ENCODE data around the gene FKBP10.
"Not testable (repeated sequence)": the region's sequence is repeated elsewhere in the genome, so short reads cannot be mapped to it uniquely, and the experiment has no call there.

Gene FKBP10

DNA sequence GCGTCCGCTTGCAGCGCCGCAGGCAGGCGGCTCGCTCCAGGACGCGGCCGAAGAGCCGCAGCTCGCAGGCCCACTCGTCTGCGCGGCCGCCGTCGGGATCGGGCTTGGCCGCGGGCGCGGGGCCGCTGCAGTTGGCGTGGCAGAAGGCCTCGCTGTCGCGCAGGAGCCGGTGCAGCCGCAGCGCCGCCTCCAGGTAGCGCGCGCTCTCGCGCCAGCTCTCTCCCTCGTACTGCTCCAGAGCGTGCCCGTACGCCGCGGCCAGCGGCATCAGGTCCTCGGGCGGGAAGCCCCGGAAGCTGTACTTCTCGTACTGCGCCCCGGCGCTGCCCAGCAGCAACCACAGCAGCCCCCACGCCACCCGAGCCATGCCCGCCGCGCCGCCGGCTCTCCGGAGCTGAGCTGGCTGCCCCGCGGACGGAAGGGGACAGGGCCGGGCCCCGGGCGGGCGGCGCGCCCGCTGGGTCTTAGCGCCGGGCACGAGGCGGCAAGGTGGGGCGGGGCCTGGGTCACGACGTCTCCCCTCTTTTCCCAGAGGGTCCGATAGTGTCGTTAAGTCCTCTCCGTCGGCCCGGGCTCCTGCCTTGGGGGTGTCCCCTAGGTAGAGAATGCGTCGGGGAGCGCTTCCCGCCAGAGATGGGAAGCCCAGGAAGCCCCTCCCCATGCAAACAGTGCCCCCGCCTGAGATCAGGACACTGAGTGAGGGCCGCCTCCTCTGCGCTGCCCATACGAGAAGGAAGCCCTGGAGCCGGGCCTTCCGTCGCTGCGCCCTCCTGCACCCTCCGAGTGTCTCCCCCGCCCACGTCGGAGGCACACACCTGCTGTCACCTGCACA, 1.0 kb upstream of the FKBP10 start, which contains the start of gene P3H4:
Gene P3H4 (minus strand): TSS at position 401 of the 832 bp plus-strand sequence. CDS start 34 bp downstream, at position 367.
- DNase-seq: no peak

DNA sequence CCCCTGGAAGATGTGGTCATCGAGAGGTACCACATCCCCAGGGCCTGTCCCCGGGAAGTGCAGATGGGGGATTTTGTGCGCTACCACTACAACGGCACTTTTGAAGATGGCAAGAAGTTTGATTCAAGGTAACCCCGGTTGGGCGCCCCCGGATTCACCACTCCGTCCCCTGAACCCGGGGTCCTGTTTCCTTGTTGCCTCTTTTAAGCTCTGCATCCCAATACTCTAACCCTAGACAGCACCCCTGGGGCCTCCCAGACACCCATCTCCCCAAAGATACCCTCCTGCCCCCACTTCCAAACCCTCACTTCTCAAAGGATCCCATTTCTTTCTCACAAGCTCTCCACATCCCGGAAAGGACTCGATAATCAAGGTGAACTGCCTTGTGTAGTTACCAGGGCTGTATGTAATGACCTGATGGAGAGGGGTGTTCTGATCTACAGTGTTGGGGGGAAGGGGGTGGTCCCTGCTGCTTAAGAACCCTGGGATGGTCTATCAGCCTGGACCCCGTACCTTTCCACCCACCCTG, 412 bp downstream of the FKBP10 start:
- no peak for DNase-seq

DNA sequence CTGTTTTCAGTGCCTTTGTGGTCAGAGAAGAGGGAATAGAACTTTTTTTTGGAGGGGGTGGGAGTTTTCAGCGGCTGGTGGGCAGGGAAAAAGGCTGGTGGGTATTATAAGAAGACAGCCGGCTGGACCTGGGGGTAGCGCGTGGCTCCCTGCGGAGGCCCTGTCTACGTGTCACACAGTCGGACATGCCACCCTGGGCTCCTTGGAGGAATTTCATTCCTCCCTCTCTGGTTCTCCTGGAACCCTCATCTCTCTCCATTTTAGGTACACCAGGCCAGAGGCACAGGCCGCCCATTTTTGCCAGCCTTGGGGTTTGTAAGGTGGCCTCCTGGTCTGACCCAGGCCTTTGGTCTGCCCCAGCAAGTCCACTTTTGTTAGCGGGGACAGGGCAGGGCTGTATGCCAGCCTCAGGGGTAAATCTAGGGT, 908 bp downstream of the FKBP10 start:
- DNase-seq: no peak

DNA sequence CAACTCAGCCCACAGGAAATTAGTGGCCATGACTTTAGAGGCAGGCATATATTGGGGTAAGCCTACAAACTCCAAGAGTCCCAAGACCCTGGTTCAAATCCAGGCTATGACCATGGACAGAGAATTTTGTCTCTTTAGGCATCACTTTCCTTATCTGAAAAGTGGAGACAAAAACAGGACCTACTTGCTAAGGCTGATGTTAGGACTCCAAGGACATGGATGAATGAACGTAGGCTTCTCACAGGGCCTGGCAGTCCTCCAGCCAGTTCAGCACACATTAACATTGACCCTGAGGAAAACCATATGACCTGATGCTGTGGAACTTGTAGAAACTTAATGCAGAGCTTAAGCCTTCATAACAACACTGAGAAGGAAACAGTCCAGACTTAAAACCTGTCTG, 1.4 kb downstream of the FKBP10 start:
- DNase-seq: no peak

DNA sequence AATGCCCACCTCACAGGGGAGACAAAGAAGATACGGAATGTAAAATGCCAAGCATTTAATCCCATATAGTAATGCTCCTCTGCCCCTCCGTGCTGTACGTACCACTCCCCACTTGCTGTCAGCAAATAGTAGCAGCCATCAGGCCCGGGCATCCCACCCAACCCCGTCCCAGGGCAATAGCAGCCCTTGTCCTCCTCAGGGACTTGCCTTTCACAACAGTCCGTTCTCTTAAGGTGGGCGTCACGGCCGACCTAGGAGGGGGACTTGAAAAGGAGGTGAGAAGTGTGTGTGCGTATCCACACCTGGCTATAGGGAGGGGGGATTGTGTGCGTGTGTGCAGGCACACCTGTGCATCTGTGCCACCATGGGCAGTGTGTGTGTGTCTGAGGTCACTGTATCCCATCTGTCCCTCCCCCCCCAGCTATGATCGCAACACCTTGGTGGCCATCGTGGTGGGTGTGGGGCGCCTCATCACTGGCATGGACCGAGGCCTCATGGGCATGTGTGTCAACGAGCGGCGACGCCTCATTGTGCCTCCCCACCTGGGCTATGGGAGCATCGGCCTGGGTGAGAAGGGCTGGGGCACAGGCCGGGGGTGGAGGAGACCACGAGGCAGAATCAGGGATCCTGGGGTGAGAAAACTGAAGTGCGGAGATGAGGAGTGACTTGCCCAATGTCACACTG, 4.0 kb downstream of the FKBP10 start:
- no peak for DNase-seq

DNA sequence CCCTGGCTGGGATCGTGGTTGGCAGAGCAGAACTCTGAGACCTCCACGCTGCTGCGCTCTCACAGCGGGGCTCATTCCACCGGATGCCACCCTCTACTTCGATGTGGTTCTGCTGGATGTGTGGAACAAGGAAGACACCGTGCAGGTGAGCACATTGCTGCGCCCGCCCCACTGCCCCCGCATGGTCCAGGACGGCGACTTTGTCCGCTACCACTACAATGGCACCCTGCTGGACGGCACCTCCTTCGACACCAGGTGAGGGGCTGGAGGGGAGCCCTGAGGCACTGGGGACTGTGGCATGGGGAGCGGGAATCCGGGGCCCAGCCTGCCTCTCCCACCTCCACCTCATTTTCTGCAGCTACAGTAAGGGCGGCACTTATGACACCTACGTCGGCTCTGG, 5.2 kb downstream of the FKBP10 start:
- no peak for DNase-seq

DNA sequence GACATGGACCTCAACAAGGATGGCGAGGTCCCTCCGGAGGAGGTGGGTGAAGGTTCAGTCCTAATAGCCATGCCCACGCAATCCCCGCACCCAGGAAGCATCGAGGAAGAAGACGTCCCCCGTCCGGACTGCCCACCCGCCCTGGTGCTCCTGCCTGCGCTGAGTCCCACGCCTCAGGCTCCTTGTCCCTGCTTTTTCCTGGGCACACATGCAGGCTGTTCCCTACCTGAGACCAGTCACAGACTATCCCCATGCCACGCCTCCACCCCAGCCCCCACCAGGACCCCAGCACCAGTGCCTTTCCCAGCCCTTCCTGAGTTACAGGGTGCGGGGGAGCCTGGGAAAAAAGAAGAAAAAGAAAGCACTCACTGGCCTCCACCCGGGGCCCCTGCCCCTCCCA, 9.0 kb downstream of the FKBP10 start:
- DNase-seq: no peak

DNA sequence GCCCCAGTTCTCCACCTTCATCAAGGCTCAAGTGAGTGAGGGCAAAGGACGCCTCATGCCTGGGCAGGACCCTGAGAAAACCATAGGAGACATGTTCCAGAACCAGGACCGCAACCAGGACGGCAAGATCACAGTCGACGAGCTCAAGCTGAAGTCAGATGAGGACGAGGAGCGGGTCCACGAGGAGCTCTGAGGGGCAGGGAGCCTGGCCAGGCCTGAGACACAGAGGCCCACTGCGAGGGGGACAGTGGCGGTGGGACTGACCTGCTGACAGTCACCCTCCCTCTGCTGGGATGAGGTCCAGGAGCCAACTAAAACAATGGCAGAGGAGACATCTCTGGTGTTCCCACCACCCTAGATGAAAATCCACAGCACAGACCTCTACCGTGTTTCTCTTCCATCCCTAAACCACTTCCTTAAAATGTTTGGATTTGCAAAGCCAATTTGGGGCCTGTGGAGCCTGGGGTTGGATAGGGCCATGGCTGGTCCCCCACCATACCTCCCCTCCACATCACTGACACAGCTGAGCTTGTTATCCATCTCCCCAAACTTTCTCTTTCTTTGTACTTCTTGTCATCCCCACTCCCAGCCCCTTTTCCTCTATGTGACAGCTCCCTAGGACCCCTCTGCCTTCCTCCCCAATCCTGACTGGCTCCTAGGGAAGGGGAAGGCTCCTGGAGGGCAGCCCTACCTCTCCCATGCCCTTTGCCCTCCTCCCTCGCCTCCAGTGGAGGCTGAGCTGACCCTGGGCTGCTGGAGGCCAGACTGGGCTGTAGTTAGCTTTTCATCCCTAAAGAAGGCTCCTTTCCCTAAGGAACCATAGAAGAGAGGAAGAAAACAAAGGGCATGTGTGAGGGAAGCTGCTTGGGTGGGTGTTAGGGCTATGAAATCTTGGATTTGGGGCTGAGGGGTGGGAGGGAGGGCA, 9.7 kb downstream of the FKBP10 start:
- no peak for DNase-seq

DNA sequence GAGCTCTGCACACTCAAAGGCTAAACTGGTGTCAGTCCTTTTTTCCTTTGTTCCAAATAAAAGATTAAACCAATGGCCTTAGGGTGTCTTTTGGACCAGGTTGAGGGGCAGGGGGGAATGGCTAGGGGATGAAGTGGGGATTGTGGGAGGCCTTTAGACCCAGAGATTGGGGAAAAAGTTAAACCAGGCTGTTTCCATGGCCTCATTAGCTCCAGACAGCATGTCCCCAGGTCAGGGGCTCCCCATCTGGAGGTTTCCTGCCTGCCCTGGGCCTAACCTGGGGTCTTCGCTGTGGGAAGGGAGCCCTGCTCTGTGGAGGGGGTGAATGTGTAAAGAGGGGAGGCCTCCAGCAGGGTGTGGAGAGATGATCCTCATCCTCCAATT, 10.3 kb downstream of the FKBP10 start:
- no peak for DNase-seq

DNA sequence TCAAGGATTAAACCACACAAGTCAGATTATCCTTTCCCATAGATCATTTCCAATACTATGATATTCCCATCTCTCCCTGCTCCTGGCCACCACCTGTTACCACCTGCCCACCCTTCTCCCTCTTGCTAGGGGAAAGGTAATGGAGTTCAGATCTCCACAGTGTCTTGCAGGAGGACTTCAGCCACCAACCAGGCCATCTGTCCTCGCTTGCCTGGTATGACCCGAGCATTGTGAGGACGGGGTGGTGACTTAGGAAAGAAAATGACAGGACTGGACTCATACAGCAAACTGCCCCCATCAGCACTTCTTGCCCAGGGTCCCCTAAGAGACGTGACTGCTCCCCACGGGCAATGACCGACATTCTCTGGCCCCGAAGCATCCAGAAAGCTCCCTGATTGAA, 10.8 kb downstream of the FKBP10 start:
- DNase-seq: no peak

DNA sequence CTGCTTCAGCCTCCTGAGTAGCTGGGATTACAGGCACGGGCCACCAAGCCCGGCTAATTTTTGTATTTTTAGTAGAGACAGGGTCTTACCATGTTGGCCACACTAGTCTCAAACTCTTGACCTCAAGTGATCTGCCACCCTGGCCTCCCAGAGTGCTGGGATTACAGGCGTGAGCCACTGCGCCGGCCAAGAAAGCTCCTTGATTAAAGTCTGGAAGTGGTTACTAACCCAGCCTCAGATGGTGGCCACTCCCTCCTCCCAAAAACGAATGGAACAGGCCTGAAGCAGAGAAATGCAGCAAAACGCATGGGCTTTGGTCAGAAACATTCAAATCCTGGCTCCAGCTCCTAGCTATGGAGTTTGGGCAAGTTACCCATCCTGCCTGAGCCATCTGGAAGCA, 11.3 kb downstream of the FKBP10 start:
- no peak for DNase-seq

DNA sequence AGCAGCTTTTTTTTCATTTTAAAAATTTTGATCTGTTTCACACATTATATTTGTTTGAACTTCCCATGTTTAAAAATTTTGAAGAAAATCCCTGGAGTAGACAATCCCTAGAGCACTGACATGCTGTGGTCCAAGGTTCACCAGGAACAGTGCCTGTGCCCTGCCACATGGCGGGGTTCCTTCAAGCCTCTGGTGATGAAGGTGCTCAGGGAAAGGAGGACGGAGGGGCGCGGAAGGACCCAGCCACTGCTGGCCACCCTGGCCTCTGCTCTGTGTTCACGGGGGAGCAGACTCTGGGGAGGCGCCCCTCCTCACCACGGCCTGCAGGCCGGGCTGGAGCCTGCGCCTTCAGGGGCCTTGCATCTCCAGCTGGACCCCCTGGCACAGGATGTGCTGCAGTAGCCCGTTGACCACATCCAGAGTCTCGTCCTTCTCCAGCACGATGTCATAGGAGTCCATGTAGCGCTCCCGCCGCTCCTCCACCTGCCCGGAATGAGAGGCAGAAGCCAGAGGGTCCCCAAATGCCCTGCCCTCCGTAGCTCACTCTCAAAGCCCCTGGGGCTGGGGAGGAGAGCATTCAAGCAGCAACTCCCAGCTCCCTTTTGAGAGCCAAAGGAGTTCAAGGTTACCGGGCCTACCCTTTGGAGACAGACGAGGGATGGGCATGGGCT, 12.5 kb downstream of the FKBP10 start:
- no peak for DNase-seq

DNA sequence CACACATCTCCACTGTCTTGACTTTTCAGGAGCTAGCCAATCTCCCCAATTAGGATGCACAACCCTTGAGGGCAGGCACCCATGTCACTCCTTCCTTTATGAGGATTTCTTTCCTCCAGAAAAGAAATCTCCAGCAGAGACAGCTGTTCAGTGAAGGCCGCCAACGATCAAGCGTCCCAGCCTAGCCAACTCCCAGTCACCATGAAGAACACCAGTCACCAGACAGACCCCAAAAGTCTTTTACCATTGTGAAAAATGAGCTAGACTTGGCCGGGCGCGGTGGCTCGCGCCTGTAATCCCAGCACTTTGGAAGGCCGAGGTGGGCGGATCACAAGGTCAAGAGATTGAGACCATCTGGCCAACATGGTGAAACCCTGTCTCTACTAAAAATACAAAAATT, 17.2 kb downstream of the FKBP10 start:
- DNase-seq: not testable (repeated sequence)

DNA sequence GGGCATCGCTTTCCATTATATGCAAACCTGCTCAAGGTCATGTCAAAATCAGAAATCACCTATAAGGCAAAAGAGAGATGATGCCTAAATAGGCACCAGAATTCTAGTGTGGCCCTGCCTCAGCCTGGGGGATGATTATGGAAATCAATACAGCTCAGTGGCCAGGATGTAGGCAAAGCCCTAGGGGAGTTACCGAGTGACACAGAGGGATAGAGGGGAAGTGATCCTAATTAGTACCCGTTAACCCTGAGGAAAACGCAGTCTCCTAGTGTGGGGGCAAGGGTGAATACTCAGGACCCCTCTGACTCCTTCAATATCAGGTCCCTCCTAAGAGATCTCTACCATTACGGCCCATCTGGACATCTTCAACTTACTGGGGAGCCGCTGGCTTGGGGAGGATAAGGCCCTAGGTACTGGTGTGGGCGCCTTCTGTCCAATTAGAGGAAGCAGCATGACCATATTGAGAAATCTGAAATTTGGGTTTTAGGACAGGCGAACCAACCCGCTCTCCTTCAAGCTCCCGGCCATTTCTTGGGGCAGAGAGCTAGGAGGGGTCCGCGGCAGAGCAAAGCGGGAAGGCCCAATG, 22.5 kb downstream of the FKBP10 start:
- DNase-seq: no peak

DNA sequence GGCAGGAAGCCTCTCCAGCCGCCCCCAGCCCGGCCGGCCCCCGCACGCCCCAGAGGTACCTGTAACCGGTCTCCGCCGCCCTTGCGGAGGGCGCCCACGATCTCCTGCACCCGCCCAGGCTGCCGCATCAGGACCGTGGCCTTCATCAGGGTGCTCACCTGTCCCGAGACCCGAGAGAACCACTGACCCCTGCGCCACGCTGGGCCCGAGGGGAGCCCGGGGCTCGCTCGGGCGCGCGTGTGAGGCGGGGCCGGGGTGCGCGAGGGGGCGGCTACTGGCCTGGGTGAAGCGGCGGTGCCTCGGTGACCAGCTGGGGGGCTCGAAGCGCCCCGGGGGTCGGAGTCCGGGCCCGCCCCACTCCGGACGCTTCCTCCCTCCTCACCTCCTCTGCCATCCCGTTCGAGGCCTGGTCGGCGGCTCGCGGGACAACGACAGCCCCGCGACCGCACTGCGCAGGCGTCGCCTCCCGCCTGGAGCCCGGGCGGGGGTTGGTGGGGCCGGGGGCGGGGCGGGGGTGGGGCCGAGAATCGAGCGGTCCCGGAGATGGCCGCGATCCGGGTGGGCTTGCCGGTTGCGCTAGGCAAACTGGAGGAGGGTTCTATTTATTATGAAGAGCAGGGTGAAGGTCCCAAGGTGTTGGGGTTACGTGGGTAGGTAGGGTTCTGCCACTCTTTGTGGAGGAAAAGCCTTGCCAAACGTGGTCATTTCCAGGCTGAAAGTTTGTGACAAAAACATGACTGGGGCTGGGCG, 23.2 kb downstream of the FKBP10 start, which contains the start of gene NT5C3B:
Gene NT5C3B (minus strand): TSS at position 433 of the 750 bp plus-strand sequence. CDS start 39 bp downstream, at position 394.
- DNase-seq: no peak

DNA sequence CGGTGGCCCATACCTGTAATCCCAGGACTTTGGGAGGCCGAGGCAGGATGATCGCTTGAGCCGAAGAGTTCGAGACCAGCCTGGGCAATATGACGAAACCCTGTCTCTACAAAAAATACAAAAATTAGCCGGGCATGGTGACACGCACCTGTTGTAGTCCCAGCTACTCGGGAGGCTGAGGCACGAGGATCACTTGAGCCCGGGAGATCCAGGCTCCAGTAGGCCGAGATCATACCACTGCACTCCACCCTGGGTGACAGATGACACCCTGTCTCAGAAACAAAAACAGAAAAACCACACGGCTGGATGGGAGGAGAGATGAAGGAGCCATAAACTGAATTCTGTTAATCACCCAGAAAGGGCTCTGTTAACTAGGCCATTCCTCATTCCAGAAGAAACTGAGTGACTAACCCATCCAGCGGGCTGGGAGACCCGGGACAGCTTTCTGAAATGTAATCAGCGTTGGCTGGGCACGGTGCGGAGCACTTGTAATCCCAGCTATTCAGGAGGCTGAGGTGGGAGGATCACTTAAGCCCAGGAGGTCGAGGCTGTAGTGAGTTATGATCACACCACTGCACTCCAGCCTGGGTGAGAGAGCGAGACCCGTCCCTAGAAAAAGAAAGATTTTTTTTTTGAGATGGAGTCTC, 23.9 kb downstream of the FKBP10 start:
- no peak for DNase-seq

DNA sequence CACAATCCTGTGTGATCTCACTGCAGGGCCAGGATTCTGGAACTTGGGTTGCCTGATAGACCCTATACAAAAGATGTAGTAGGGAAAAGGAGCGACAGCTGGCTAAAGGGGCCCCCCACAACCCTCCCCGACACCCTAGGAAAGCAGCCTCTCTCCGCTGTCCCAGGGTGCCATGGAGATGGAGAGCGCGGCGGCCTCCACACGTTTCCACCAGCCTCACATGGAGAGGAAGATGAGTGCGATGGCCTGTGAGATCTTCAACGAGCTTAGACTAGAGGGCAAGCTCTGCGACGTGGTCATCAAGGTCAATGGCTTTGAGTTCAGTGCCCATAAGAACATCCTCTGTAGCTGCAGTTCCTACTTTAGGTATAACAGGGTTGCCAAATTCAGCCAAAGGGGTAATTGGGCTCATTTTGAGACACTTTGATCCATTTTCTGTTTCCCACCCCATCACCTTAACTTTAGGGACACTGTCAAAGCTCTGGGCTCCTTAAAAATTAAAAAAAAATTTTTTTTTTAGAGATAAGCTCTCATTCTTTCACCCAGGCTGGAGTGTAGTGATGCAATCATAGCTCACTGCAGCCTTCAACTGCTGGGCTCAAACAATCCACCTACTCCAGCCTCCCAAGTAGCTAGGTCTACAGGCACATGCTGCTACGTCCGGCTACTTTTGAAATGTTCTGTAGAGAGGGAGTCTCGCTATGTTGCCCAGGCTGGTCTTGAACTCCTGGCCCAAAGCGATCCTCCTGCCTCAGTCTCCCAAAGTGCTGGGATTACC, 25.1 kb downstream of the FKBP10 start, which contains the start of gene KLHL10:
Gene KLHL10 (plus strand): TSS at position 65 of the 778 bp plus-strand sequence. CDS start 108 bp downstream, at position 173.
- DNase-seq: no peak

DNA sequence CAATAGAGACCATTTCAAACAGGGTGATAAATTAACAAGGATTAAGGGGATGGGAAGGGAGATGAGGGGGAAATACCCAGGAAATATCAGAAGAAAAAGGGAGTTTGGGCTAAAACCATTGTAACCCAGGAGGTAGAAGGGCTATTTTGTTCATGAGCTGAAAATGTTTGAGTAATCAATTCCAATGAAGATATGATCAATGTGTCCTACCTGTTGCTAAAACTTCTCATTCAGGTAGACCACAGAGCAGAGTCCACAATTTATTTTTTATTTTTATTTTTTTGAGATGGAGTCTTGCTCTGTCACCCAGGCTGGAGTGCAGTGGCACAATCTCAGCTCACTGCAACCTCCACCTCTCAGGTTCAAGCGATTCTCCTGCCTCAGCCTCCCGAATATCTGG, 26.6 kb downstream of the FKBP10 start:
- DNase-seq: not testable (repeated sequence)

DNA sequence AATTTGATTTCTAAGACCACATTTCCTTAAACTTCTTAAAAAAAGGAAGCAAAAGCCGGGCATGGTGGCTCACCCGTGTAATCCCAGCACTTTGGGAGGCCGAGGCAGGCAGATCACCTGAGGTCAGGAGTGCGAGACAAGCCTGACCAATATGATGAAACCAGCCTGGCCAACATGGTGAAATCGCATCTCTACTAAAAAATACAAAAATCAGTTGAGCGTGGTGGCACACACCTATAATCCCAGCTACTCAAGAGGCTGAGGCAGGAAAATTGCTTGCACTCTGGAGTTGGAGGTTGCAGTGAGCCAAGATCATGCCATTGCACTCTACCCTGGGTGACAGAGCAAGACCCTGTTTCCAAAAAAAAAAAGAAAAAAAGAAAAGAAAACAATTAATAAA, 28.0 kb downstream of the FKBP10 start:
- not testable (repeated sequence) for DNase-seq

DNA sequence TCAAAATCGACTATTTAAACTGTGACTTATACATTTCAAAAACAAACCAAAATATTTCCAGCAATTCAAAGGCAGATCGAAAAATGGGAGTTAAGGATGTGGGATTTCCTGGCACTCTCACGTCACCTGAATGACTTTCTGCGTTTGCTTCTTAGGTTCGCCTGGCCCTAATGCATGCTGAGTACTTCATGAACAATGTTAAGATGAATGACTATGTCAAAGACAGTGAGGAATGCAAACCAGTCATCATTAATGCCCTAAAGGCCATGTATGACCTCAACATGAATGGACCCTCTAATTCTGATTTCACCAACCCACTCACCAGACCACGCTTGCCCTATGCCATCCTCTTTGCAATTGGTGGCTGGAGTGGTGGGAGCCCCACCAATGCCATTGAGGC, 32.2 kb downstream of the FKBP10 start:
- no peak for DNase-seq

Measured in NCI-H2029 treated with DMSO at 0.1 percent for 48 hours (cell line).